ENCODE measurements around the gene TTYH3. TPM values are rescaled to one million over a fixed set of nuclear protein-coding genes. Genes with fewer than 3 reads are reported as not detected.

Gene TTYH3
- total and polyA plus RNA-seq, 2 of the 13 experiments (the other 11 are each of a cell fraction or from before 2014, with no cell fraction given) = 26.3 to 50.0 TPM

GRCh38 chr7:2637505-2638223 lies 5.9 kb downstream of the TTYH3 start (continued):
- no peak; the same call in 1 of the 2 replicates for TF ChIP-seq ZNF703 (CRISPR knock-in tag; IDR thresholded peaks at IDR 0.05; ENCODE audit: borderline replicate concordance)
- TF ChIP-seq NR2C2 (CRISPR knock-in tag; IDR thresholded peaks at IDR 0.05; ENCODE audit: borderline replicate concordance) = peak; percentile 88
- TF ChIP-seq GZF1 (CRISPR knock-in tag; IDR thresholded peaks at IDR 0.05) = no peak
- peak; percentile 32; the same call in 1 of the 2 replicates for TF ChIP-seq POLR2AphosphoS5 (IDR thresholded peaks at IDR 0.05; ENCODE audit: low read depth, low read length)
- no peak for TF ChIP-seq ZNF597 (CRISPR knock-in tag; IDR thresholded peaks at IDR 0.05)
- TF ChIP-seq YEATS2 (CRISPR knock-in tag; IDR thresholded peaks at IDR 0.05; ENCODE audit: borderline replicate concordance) = no peak; the same call in 1 of the 2 replicates
- TF ChIP-seq ZNF83 (CRISPR knock-in tag; IDR thresholded peaks at IDR 0.05; ENCODE audit: borderline replicate concordance) = no peak
- peak; percentile 35 for TF ChIP-seq TEAD3 (CRISPR knock-in tag; optimal IDR thresholded peaks at IDR 0.05; ENCODE audit: borderline replicate concordance)
- no peak for TF ChIP-seq HES4 (CRISPR knock-in tag; IDR thresholded peaks at IDR 0.05; ENCODE audit: borderline replicate concordance)
- peak; percentile 56; the same call in 1 of the 2 replicates for TF ChIP-seq TARDBP (CRISPR knock-in tag; IDR thresholded peaks at IDR 0.05)
- TF ChIP-seq NCOA5 (CRISPR knock-in tag; IDR thresholded peaks at IDR 0.05) = no peak
- 0 out of 2 replicates have a peak, but pooled peaks have one; percentile 14 for TF ChIP-seq ZSCAN31 (CRISPR knock-in tag; IDR thresholded peaks at IDR 0.05; ENCODE audit: low read depth)
- TF ChIP-seq ZBTB43 (CRISPR knock-in tag; conservative IDR thresholded peaks at IDR 0.05) = no peak
- TF ChIP-seq ZFP82 (CRISPR knock-in tag; IDR thresholded peaks at IDR 0.05; ENCODE audit: borderline replicate concordance) = no peak
- no peak for TF ChIP-seq ZC3H4 (CRISPR knock-in tag; IDR thresholded peaks at IDR 0.05; ENCODE audit: borderline replicate concordance)
- TF ChIP-seq ZNF772 (CRISPR knock-in tag; IDR thresholded peaks at IDR 0.05) = 0 out of 2 replicates have a peak, but pooled peaks have one; percentile 39
- no peak for TF ChIP-seq FOXO4 (CRISPR knock-in tag; conservative IDR thresholded peaks at IDR 0.05)
- peak; percentile 34; the same call in 1 of the 2 replicates for TF ChIP-seq ZNF788 (CRISPR knock-in tag; IDR thresholded peaks at IDR 0.05; ENCODE audit: borderline replicate concordance)
- peak; percentile 14; the same call in 1 of the 2 replicates for TF ChIP-seq TBX2 (CRISPR knock-in tag; IDR thresholded peaks at IDR 0.05; ENCODE audit: borderline replicate concordance)
- TF ChIP-seq HNRNPLL (IDR thresholded peaks at IDR 0.05; ENCODE audit: low read depth, low read length, poor library complexity, severe bottlenecking) = no peak
- no peak for TF ChIP-seq LCORL (IDR thresholded peaks at IDR 0.05)
- TF ChIP-seq LCORL (CRISPR knock-in tag; IDR thresholded peaks at IDR 0.05) = peak; percentile 48
- 0 out of 3 replicates have a peak, but pooled peaks have one; percentile 32 for TF ChIP-seq MXI1 (IDR thresholded peaks at IDR 0.05; ENCODE audit: borderline replicate concordance, low read depth, low read length)
- 0 out of 2 replicates have a peak, but pooled peaks have one; percentile 3 for TF ChIP-seq TERF1 (CRISPR knock-in tag; IDR thresholded peaks at IDR 0.05)
- 0 out of 2 replicates have a peak, but pooled peaks have one; percentile 41 for TF ChIP-seq ZNF296 (CRISPR knock-in tag; conservative IDR thresholded peaks at IDR 0.05)
- TF ChIP-seq KLF13 (CRISPR knock-in tag; IDR thresholded peaks at IDR 0.05) = no peak

Measured in HepG2 (cell line).